ACC112 (cell line): ENCODE results near the gene RPL10A.
"Not testable (repeated sequence)": the region's sequence is repeated elsewhere in the genome, so short reads cannot be mapped to it uniquely, and the experiment has no call there.

Experiments used
- H2AFZ ChIP-seq: fragments of 200-600 bp; sonication (generic); one replicate; pipeline ENCODE4 v1.6.0; 2017; ENCODE audit warnings: antibody characterized with exemption, low read length; ENCODE audit not compliant: unreplicated experiment
- H3K27ac ChIP-seq: fragments of 200-600 bp; sonication (generic); 2 replicates; pipeline ENCODE4 v1.5.1; 2014; ENCODE audit warnings: low read depth, mild to moderate bottlenecking, antibody characterized with exemption, low read length, moderate library complexity
- H3K27me3 ChIP-seq: fragments of 200-600 bp; sonication (generic); 2 replicates; pipeline ENCODE4 v1.6.1; 2014; ENCODE audit warnings: mild to moderate bottlenecking, antibody characterized with exemption, low read length, moderate library complexity, mixed read lengths; ENCODE audit not compliant: insufficient read depth
- H3K36me3 ChIP-seq: fragments of 200-600 bp; sonication (generic); 2 replicates; pipeline ENCODE4 v1.6.1; 2016; ENCODE audit warnings: mild to moderate bottlenecking, antibody characterized with exemption, low read length, moderate library complexity, mixed read lengths; ENCODE audit not compliant: insufficient read depth
- H3K4me1 ChIP-seq: fragments of 200-600 bp; sonication (generic); one replicate; pipeline ENCODE4 v1.6.1; 2016; ENCODE audit warnings: low read length, mixed read lengths; ENCODE audit not compliant: insufficient read depth, unreplicated experiment, control insufficient read depth
- H3K4me3 ChIP-seq: fragments of 200-600 bp; sonication (generic); 2 replicates; pipeline ENCODE4 v1.5.1; 2014; ENCODE audit warnings: mild to moderate bottlenecking, low read depth, low read length
- H3K79me2 ChIP-seq: fragments of 200-600 bp; sonication (generic); one replicate; pipeline ENCODE4 v1.6.0; 2016; ENCODE audit warnings: low read length; ENCODE audit not compliant: control insufficient read depth, unreplicated experiment, insufficient read depth

RPL10A gene

DNA sequence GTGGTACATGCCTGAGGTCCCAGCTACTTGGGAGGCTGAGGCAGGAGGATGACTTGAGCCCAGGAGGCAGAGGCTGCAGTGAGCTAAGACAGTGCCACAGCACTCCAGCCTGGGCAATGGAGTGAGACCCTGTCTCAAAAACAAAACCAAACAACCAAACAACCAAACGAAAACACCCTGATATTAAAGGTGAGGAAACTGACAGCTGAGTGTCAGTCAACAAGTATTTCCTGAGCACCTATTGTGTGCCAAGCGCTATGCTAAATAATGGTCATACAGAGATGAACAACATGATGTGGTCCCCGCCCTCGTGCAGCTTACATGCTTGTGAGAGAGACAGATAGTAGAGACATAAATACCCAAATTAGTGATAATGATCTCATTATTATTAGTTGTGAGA lies 46.4 kb downstream of the RPL10A start:
- no peaks in the 10 kb centered on the region for H3K4me1 ChIP-seq
- H3K79me2 ChIP-seq: no peaks in the 10 kb centered on the region
- peaks cover 15% of the 10 kb centered on the region; the same call in 1 of the 2 replicates for H3K27me3 ChIP-seq
- H3K36me3 ChIP-seq: no peaks in the 10 kb centered on the region
- H3K4me3 ChIP-seq: no peak overlapping the region
- no peak overlapping the region for H2AFZ ChIP-seq
- no peak overlapping the region for H3K27ac ChIP-seq

DNA sequence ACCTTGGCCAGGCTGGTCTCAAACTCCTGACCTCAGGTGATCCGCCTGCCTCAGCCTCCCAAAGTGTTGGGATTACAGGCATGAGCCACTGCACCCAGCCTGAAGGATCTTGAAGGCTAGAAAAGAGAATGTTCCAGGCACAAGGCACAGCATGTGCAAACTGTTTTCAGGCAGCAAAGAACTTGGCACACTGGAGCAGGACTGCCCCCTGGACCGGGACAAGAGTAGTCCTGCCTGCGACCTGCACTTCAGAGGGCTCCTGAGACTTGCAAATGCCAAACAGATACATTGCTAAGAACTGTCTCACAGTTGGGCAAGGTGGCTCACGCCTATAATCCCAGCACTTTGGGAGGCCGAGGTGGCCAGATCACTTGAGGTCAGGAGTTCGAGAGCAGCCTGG lies 47.7 kb downstream of the RPL10A start:
- not testable (repeated sequence) for H3K27ac ChIP-seq, H3K79me2 ChIP-seq, H3K36me3 ChIP-seq, H3K4me3 ChIP-seq, H2AFZ ChIP-seq, H3K4me1 ChIP-seq
- H3K27me3 ChIP-seq: peaks cover 15% of the 10 kb centered on the region; the same call in 1 of the 2 replicates

DNA sequence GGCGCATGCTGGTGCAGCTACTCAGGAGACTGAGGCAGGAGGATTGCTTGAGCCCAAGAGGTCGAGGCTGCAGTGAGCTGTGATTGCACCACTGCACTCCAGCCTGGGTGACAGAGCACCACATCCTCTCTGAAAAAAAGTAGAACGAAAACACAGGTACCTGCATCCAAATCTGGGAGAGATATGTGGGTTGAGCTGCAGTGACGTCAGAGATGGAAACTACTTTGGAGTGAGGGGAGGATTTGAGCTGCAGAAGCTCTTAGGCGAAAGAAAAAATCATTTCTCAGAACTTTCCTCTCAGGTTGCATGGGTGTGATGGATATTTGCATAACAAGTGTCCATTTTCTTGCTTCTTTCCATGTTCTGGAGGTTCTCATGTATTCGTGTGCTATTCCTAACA lies 48.5 kb downstream of the RPL10A start:
- H3K79me2 ChIP-seq: no peaks in the 10 kb centered on the region
- no peak overlapping the region for H3K4me3 ChIP-seq
- no peak overlapping the region for H3K27ac ChIP-seq
- H3K4me1 ChIP-seq: no peaks in the 10 kb centered on the region
- H2AFZ ChIP-seq: no peak overlapping the region
- peaks cover 8% of the 10 kb centered on the region; the same call in 1 of the 2 replicates for H3K27me3 ChIP-seq
- no peaks in the 10 kb centered on the region for H3K36me3 ChIP-seq

DNA sequence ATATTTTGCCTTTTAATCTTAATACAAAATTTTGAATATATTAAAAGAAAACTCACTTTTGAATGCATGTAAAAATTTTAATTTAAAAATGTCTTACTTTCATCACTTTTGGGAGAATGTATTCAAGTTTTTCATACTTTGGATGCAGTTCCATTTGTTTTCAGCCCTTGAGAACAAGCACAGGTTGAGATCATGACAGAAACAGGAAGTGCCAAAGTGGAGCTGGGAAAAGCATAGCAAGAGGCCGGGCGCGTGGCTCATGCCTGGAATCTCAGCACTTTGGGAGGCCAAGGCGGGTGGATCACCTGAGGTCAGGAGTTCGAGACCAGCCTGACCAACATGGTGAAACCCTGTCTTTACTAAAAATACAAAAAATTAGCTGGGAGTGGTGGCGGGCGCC lies 49.8 kb downstream of the RPL10A start:
- not testable (repeated sequence) for H2AFZ ChIP-seq, H3K4me1 ChIP-seq

DNA sequence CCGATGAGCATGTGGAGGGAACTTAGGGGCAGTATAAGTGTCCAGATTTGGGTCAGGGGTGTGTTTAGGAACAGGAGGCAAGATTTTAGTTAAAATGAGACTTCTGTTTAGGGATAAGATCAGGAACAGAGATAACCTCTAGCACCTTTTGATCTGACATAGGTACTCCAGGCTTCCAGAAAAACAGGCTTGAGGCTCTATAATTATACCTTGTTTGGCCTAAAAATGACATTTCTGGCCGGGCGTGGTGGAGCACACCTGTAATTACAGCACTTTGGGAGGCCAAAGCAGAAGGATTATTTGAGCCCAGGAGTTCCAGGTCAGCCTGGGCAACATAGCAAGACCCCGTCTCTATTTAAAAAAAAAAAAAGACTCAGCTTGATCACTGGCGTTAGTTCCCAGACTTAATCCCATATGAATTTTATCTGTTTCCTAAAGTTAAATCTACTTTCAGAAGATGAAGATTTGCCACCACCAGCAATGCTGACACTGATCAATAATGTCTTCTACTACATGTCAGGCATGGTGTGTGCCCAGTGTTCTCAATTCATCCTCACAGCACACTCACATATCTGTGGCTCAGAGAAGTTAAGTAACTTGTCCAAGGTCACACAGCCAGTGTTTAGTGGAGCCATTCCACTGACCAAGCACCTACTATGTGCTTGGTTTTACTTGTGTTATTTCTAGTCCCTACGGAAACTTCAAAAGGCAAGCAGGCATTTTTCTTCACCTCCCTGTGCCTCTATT lies 50.5 kb downstream of the RPL10A start:
- no peaks in the 10 kb centered on the region for H3K27me3 ChIP-seq
- H2AFZ ChIP-seq: no peak overlapping the region
- H3K27ac ChIP-seq: no peak overlapping the region
- H3K79me2 ChIP-seq: no peaks in the 10 kb centered on the region
- no peaks in the 10 kb centered on the region for H3K36me3 ChIP-seq
- no peak overlapping the region for H3K4me3 ChIP-seq
- H3K4me1 ChIP-seq: no peaks in the 10 kb centered on the region

More for the DNA sequence above, 49.8 kb downstream of the RPL10A start:
- not testable (repeated sequence) for H3K4me3 ChIP-seq, H3K27ac ChIP-seq, H3K36me3 ChIP-seq, H3K79me2 ChIP-seq, H3K27me3 ChIP-seq

DNA sequence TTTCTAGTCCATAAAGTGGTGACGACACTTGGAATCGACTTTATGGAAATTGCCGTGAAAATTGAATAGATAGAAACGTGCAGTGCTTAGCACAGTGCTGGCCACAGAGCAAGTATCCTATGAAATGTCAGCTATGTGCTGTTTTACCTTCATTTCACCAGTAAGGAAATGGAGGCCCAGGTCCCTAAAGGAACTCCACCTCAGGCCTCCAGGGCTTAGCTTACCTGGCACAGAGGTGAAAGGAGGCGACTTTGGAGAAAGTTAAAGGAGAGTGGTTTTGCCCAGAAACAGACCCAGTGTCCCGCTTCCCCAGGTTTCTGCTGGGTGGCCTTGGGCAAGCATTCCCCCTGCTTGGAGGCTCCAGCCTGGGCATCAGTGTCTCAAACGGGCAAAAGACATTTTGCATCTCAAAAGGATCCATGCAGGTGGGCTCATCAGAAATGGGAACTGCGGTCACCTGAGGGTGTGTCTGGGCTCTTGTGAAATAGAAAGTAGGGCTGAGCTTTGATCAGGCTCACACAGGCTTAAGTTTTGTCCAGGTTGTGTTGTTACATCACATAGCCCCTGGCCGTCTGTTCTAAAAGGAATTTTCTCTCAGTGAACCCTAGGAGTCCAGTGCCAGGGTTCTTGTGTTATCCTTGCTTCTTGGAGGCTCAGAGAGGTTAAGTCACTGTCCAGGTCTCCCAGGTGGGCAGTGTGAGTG lies 51.3 kb downstream of the RPL10A start:
- Histone ChIP-seq H3K27me3 (no peaks in the 10 kb centered on the region), H3K36me3 (no peaks in the 10 kb centered on the region), H3K27ac (no peak overlapping the region), H3K4me3 (no peak overlapping the region), H3K79me2 (no peaks in the 10 kb centered on the region), H2AFZ (no peak overlapping the region), H3K4me1 (no peaks in the 10 kb centered on the region)
